Measurements from ENCODE around the gene KIF19. TPM values are rescaled to one million over a fixed set of nuclear protein-coding genes. Genes with fewer than 3 reads are reported as not detected.
A peak's percentile ranks its signal among the peaks of the same experiment; 100 is the strongest.
"Not testable (repeated sequence)": the region's sequence is repeated elsewhere in the genome, so short reads cannot be mapped to it uniquely, and the experiment has no call there.

The KIF19 gene
- total RNA-seq (1 to 10 TPM in 1 of 6 donors, under 1 TPM in 5; 0.22 to 1.0 (median 0.49) TPM), polyA plus RNA-seq (10 to 100 TPM in 1 of 2 donors, 1 to 10 TPM in 1; 5.7 to 13.5 TPM)

- FAIRE-seq, result no peak
- Histone ChIP-seq H3K4me1 (no peaks in the 10 kb centered on the region), H3K9me3 (no peaks in the 10 kb centered on the region), H3K27me3 (no peaks in the 10 kb centered on the region), H3K36me3 (no peaks in the 10 kb centered on the region), H3K4me3 (peak within 1 kb of the TSS in 2 of 4 donors; percentile 21 to 44), H3K27ac (no peak within 1 kb of the TSS)
- no peak for TF ChIP-seq CTCF (IDR thresholded peaks at IDR 0.05)
- ATAC-seq, result peak; percentile 43 to 90 (median 86)
- WGBS, 2 donors, result 4 to 6% methylated on average over 49 to 73 of the region's 73 CpGs
- peak in 4 of 6 donors; percentile 18 to 76 (median 28) for DNase-seq
- intact Hi-C loops (cut with DNase I), result no loop called here
Measured at GRCh38 chr17:74325743-74326379, at the start of gene KIF19. TSS of gene KIF19 (plus strand) at chr17:74326226. CDS start at chr17:74326350, 124 bp downstream.

- Histone ChIP-seq H3K27me3 (no peaks in the 10 kb centered on the region), H3K4me3 (no peak overlapping the region), H3K9me3 (no peaks in the 10 kb centered on the region), H3K36me3 (no peaks in the 10 kb centered on the region), H3K4me1 (peaks cover 0 to 3% (median 0%) of the 10 kb centered on the region in 3 donors), H3K27ac (no peak overlapping the region)
- intact Hi-C loops (cut with DNase I), result no loop called here
- no peak for TF ChIP-seq CTCF (IDR thresholded peaks at IDR 0.05)
- FAIRE-seq, result no peak
- ATAC-seq, result peak in 2 of 4 donors; percentile 46 to 50
- no peak for DNase-seq
- WGBS, 2 donors, result 62 to 65% methylated on average over 5 of the region's 5 CpGs
Measured at GRCh38 chr17:74276541-74277009, 49.5 kb upstream of the KIF19 start.

- FAIRE-seq, result no peak
- no peak overlapping the region for H3K27ac ChIP-seq
- whole genome bisulfite sequencing, 2 donors, result 33 to 49% methylated on average over 1 of the region's 1 CpG
Measured at GRCh38 chr17:74277935-74278334, 48.1 kb upstream of the KIF19 start.

GRCh38 chr17:74279617-74280016 is 46.4 kb upstream of the KIF19 start:
- not testable (repeated sequence) for H3K27ac ChIP-seq

More at GRCh38 chr17:74277935-74278334, 48.1 kb upstream of the KIF19 start:
- H3K36me3 ChIP-seq, result no peaks in the 10 kb centered on the region
- TF ChIP-seq CTCF (IDR thresholded peaks at IDR 0.05), result no peak
- H3K27me3 ChIP-seq, result no peaks in the 10 kb centered on the region
- no peak for ATAC-seq
- intact Hi-C loops (cut with DNase I), result no loop called here
- H3K4me1 ChIP-seq, result peaks cover 0 to 3% (median 0%) of the 10 kb centered on the region in 3 donors
- no peaks in the 10 kb centered on the region for H3K9me3 ChIP-seq
- no peak overlapping the region for H3K4me3 ChIP-seq
- DNase-seq, result no peak

GRCh38 chr17:74280093-74280513 is 45.9 kb upstream of the KIF19 start:
- Histone ChIP-seq H3K4me1 (no peaks in the 10 kb centered on the region), H3K27me3 (no peaks in the 10 kb centered on the region), H3K36me3 (no peaks in the 10 kb centered on the region), H3K9me3 (no peaks in the 10 kb centered on the region), H3K4me3 (no peak overlapping the region), H3K27ac (no peak overlapping the region)
- intact Hi-C loops (cut with DNase I), result no loop called here
- ATAC-seq (no peak), FAIRE-seq (no peak), DNase-seq (no peak)
- 72 to 88% methylated on average over 9 of the region's 9 CpGs for WGBS, 2 donors
- TF ChIP-seq CTCF (IDR thresholded peaks at IDR 0.05), result no peak

More at GRCh38 chr17:74279617-74280016, 46.4 kb upstream of the KIF19 start:
- DNase-seq; ATAC-seq; H3K36me3 ChIP-seq; H3K9me3 ChIP-seq; H3K4me3 ChIP-seq; H3K27me3 ChIP-seq; FAIRE-seq; intact Hi-C loops (cut with DNase I); H3K4me1 ChIP-seq: not testable (repeated sequence)
- 78 to 92% methylated on average over 7 of the region's 7 CpGs for whole genome bisulfite sequencing, 2 donors

Data from pancreas (tissue), 10 donors.